Measurements from ENCODE around the gene TMEM9. TPM values are rescaled to one million over a fixed set of nuclear protein-coding genes. Genes with fewer than 3 reads are reported as not detected.

The TMEM9 gene
- total and polyA plus RNA-seq, 2 of the 8 experiments (the other 6 are each of a cell fraction or from before 2014, with no cell fraction given): 79.9 to 181 TPM

- no peak for DNase-seq (ENCODE audit: low read depth in 1 of 2, low spot score in 2 of 2)
- H2AFZ ChIP-seq (ENCODE audit: low read length): no peak overlapping the region; the same call in 1 of the 2 replicates
These were observed 543 bp downstream of the TMEM9 start for GRCh38 chr1:201153474-201154388.

More at GRCh38 chr1:201153474-201154388, 543 bp downstream of the TMEM9 start:
- H3K27ac ChIP-seq (ENCODE audit: low read depth, low read length): peak overlapping the region; percentile 74; the same call in 1 of the 2 replicates
- ChIA-PET CTCF (ENCODE audit: partially characterized antibody) (interaction anchor here (0.6 to 3.1 kb wide), 15 partner anchors 12 to 286 kb away, joined by 3 to 13 read pairs (median 3); partner anchors contain the start of gene IGFN1), POLR2A (ENCODE audit: partially characterized antibody) (interaction anchor here (0.8 to 11.8 kb wide), 14 partner anchors 11 to 263 kb away, joined by 3 to 105 read pairs (median 3); partner anchors contain the start of gene ASCL5)
- H3K79me1 ChIP-seq (ENCODE audit: low read depth, low read length): peaks cover 4% of the 10 kb centered on the region; the same call in 1 of the 2 replicates
- no peak overlapping the region for H3K4ac ChIP-seq (replicated peaks; ENCODE audit: insufficient read length, low read depth, low read length)
- H3K27me3 ChIP-seq (replicated peaks in 1 of 4; ENCODE audit: control insufficient read depth in 3 of 4, extremely low read depth in 1 of 4, insufficient read depth in 3 of 4, low read length in 3 of 4): no peaks in the 10 kb centered on the region; a peak in 1 of 7 replicates
- H3K23me2 ChIP-seq (ENCODE audit: low read depth, low read length): peaks cover 4% of the 10 kb centered on the region; the same call in 1 of the 2 replicates
- peak overlapping the region; percentile 86 to 96 for H3K4me2 ChIP-seq (ENCODE audit: insufficient read depth in 1 of 2, low read depth in 2 of 2, low read length in 2 of 2)
- no peak overlapping the region for H2BK20ac ChIP-seq (ENCODE audit: low read length)
- peaks cover 0 to 18% of the 10 kb centered on the region in 2 experiments; a peak in 3 of 4 replicates for H3K79me2 ChIP-seq (ENCODE audit: control insufficient read depth in 1 of 2, insufficient read depth in 2 of 2, low read length in 2 of 2)
- peak overlapping the region; percentile 63 for H4K5ac ChIP-seq (ENCODE audit: insufficient read length, low read depth, low read length)
- peak overlapping the region; percentile 26 for H4K91ac ChIP-seq (replicated peaks; ENCODE audit: insufficient read length, low read length)
- peak overlapping the region; percentile 37 to 80 (median 75) for H3K9ac ChIP-seq (replicated peaks in 1 of 4; ENCODE audit: extremely low read depth in 1 of 4, low read depth in 3 of 4, low read length in 3 of 4)
- peak overlapping the region; percentile 68 for H3K18ac ChIP-seq (ENCODE audit: extremely low read depth, low read length)
- no peak overlapping the region for H2AK5ac ChIP-seq (ENCODE audit: low read depth, low read length)
- 8% methylated on average over 20 of the region's 37 CpGs; no CpG with 5 or more reads in 1 of the 2 experiments for WGBS, 2 experiments (ENCODE audit: extremely low coverage in 1 of 2, insufficient coverage in 1 of 2, insufficient read length in 1 of 2, insufficient replicate concordance in 2 of 2, low coverage in 1 of 2, low lambda C conversion rate in 2 of 2, missing lambda C conversion rate in 1 of 2)
- no peak overlapping the region for H2BK15ac ChIP-seq (ENCODE audit: low read length)
- no peak overlapping the region for H2BK12ac ChIP-seq (ENCODE audit: low read depth, low read length)
- no peaks in the 10 kb centered on the region for H3K9me3 ChIP-seq (ENCODE audit: insufficient read depth in 2 of 2, low read depth in 1 of 2, low read length in 1 of 2)
- H3K36me3 ChIP-seq (ENCODE audit: control insufficient read depth in 2 of 4, insufficient read depth in 4 of 4, low read length in 3 of 4): peaks cover 10 to 35% (median 29%) of the 10 kb centered on the region in 4 experiments
- peaks cover 0 to 13% (median 7%) of the 10 kb centered on the region in 4 experiments; a peak in 6 of 7 replicates for H3K4me1 ChIP-seq (replicated peaks in 1 of 4; ENCODE audit: control insufficient read depth in 3 of 4, insufficient read depth in 4 of 4, low read length in 3 of 4)
- H2BK120ac ChIP-seq (replicated peaks; ENCODE audit: low read depth, low read length): no peak overlapping the region
- no peak overlapping the region for H3K14ac ChIP-seq (ENCODE audit: insufficient read length)
- peak overlapping the region; percentile 80 to 94 (median 82) for H3K4me3 ChIP-seq (ENCODE audit: extremely low read depth in 1 of 4, insufficient read depth in 2 of 4, low read depth in 3 of 4, low read length in 4 of 4)
- TF ChIP-seq RBBP5 (IDR thresholded peaks at IDR 0.05; ENCODE audit: borderline replicate concordance, low read depth, low read length) (no peak), E2F6 (IDR thresholded peaks at IDR 0.05) (peak; percentile 12; the same call in 1 of the 2 replicates), SIN3A (conservative IDR thresholded peaks at IDR 0.05 in 1 of 2, IDR thresholded peaks at IDR 0.05 in 1 of 2; ENCODE audit: low read depth in 1 of 2, low read length in 2 of 2) (peak in 1 of 2 experiments; percentile 16; a peak in 1 of 4 replicates), TCF12 (IDR thresholded peaks at IDR 0.05; ENCODE audit: low read depth, low read length) (no peak), KDM4A (IDR thresholded peaks at IDR 0.05; ENCODE audit: low read depth, low read length, severe bottlenecking) (peak; percentile 56), TAF1 (IDR thresholded peaks at IDR 0.05; ENCODE audit: low read depth, low read length) (0 out of 2 replicates have a peak, but pooled peaks have one; percentile 27), TBP (IDR thresholded peaks at IDR 0.05; ENCODE audit: low read depth, low read length) (0 out of 2 replicates have a peak, but pooled peaks have one; percentile 2), PHF8 (conservative IDR thresholded peaks at IDR 0.05; ENCODE audit: low read depth, low read length) (peak; percentile 65), POLR2A (IDR thresholded peaks at IDR 0.05; ENCODE audit: control extremely low read depth in 1 of 2, low read depth in 2 of 2, low read length in 2 of 2) (peak; percentile 41 to 65; a peak in 2 of 3 replicates)
- peaks cover 1 to 3% of the 10 kb centered on the region in 2 experiments for H4K20me1 ChIP-seq (replicated peaks in 1 of 2; ENCODE audit: control insufficient read depth in 1 of 2, insufficient read depth in 2 of 2, low read length in 2 of 2)
- peak overlapping the region; percentile 17 for H3K56ac ChIP-seq (replicated peaks; ENCODE audit: insufficient read length, low read depth, low read length)
- no peak overlapping the region for H3K23ac ChIP-seq (ENCODE audit: insufficient read length)
- peak overlapping the region; percentile 40; the same call in 1 of the 2 replicates for H2BK5ac ChIP-seq (ENCODE audit: low read depth, low read length)
- no peak for FAIRE-seq
- H4K8ac ChIP-seq (ENCODE audit: extremely low read depth, insufficient read depth, low read length): peak overlapping the region; percentile 72; the same call in 1 of the 2 replicates
